ENCODE data around the gene PTOV1. TPM values are rescaled to one million over a fixed set of nuclear protein-coding genes. Genes with fewer than 3 reads are reported as not detected.
A peak's percentile ranks its signal among the peaks of the same experiment; 100 is the strongest.

Gene PTOV1
- total and polyA plus RNA-seq, 2 of the 4 experiments (the other 2 are of a cell fraction): 34.4 to 107 TPM

- Histone ChIP-seq H3K36me3 (ENCODE audit: control insufficient read depth, insufficient read depth, low read length) (peaks cover 61% of the 10 kb centered on the region), H3K4ac (ENCODE audit: low read depth, low read length) (0 out of 2 replicates have a peak overlapping the region, but pooled peaks have one; percentile 4), H3K14ac (replicated peaks; ENCODE audit: low read depth, low read length) (no peak overlapping the region), H4K91ac (ENCODE audit: insufficient read depth, low read depth, low read length) (no peak overlapping the region), H3K9ac (ENCODE audit: low read depth, low read length) (no peak overlapping the region), H2BK5ac (ENCODE audit: low read depth, low read length, poor library complexity, severe bottlenecking) (no peak overlapping the region), H4K20me1 (ENCODE audit: insufficient read depth, low read length) (peaks cover 7% of the 10 kb centered on the region), H3K27ac (ENCODE audit: insufficient read depth, low read length) (no peak overlapping the region), H2AK5ac (ENCODE audit: low read depth, low read length) (peak overlapping the region; percentile 24; the same call in 1 of the 2 replicates), H3K27me3 (ENCODE audit: control insufficient read depth, insufficient read depth, low read length) (no peaks in the 10 kb centered on the region), H2BK120ac (ENCODE audit: low read depth, low read length) (no peak overlapping the region), H3K9me3 (ENCODE audit: control insufficient read depth, insufficient read depth, low read length) (no peaks in the 10 kb centered on the region), H2AFZ (replicated peaks; ENCODE audit: low read length, poor library complexity) (peak overlapping the region; percentile 98), H3K4me3 (ENCODE audit: insufficient read depth, low read depth, low read length) (no peak overlapping the region), H3K4me2 (ENCODE audit: low read depth, low read length) (no peak overlapping the region), H4K8ac (ENCODE audit: low read depth in 2 of 2, low read length in 2 of 2) (peak overlapping the region in 1 of 2 experiments; percentile 26; a peak in 1 of 4 replicates), H3K4me1 (ENCODE audit: control insufficient read depth, insufficient read depth, low read length) (no peaks in the 10 kb centered on the region; the same call in 1 of the 2 replicates), H3K18ac (ENCODE audit: low read depth, low read length) (no peak overlapping the region), H3K23ac (ENCODE audit: low read depth, low read length) (no peak overlapping the region), H2AK9ac (replicated peaks; ENCODE audit: low read depth, low read length, poor library complexity) (peak overlapping the region; percentile 65), H2BK15ac (ENCODE audit: low read depth, low read length) (no peak overlapping the region), H4K5ac (ENCODE audit: low read depth, low read length) (no peak overlapping the region), H3K56ac (ENCODE audit: extremely low read depth, insufficient read depth, low read length) (no peak overlapping the region), H2BK20ac (ENCODE audit: low read depth, low read length) (no peak overlapping the region), H3K9me1 (ENCODE audit: insufficient read depth, low read length) (no peaks in the 10 kb centered on the region), H3K79me1 (ENCODE audit: low read depth in 1 of 2, low read length in 2 of 2) (peaks cover 0 to 20% of the 10 kb centered on the region in 2 experiments; a peak in 1 of 4 replicates)
- BruUV-seq (replicated peaks): no TSS peak
- CTCF ChIA-PET: no interaction called here
- DNase-seq (no peak), ATAC-seq (ENCODE audit: low read depth) (no peak)
- intact Hi-C loops (cut with micrococcal nuclease): loop anchor here (5.0 kb wide), 1 partner anchor 111 kb away; the partner anchor contains the start of gene CPT1C
- POLR2A ChIA-PET (ENCODE audit: unreplicated experiment): interaction anchor here (0.6 kb wide), 1 partner anchor 112 kb away, joined by 4 read pairs; the partner anchor contains the start of gene CPT1C
- in situ Hi-C loops (cut with MboI; ENCODE audit: low sequenced_read_pairs): no loop called here
- WGBS, 2 experiments (ENCODE audit: extremely low coverage in 2 of 2, insufficient read length in 1 of 2): 95% methylated on average over 4 of the region's 24 CpGs; no CpG with 5 or more reads in 1 of the 2 experiments
- dilution Hi-C loops (cut with HindIII; ENCODE audit: low sequenced_read_pairs, unreplicated experiment): no loop called here
- TF ChIP-seq BHLHE40 (IDR thresholded peaks at IDR 0.05; ENCODE audit: low read depth, low read length): no peak
These were observed 48.0 kb upstream of the PTOV1 start for GRCh38 chr19:49802836-49803528.
